Spinal cord (tissue), 10 donors: ENCODE results near the gene MAPK8IP3. TPM values are rescaled to one million over a fixed set of nuclear protein-coding genes. Genes with fewer than 3 reads are reported as not detected.
"Not testable (repeated sequence)": the region's sequence is repeated elsewhere in the genome, so short reads cannot be mapped to it uniquely, and the experiment has no call there.

Experiments
- DNase-seq, 6 donors: peaks; one replicate each; pipeline versions ENCODE4 v3.0.0 to v3.0.0-alpha.2; 2013 to 2015; ENCODE audit warnings: low spot score in 6 of 6, low read depth in 4 of 6
- H3K27ac ChIP-seq: one replicate; pipeline ENCODE4 v1.5.1; 2013; ENCODE audit warnings: low read depth, low read length, control low read depth
- H3K27me3 ChIP-seq: one replicate; pipeline ENCODE4 v1.6.1; 2013; ENCODE audit warnings: low read length; ENCODE audit not compliant: control insufficient read depth, insufficient read depth
- H3K36me3 ChIP-seq: one replicate; pipeline ENCODE4 v1.6.1; 2013; ENCODE audit warnings: low read length; ENCODE audit not compliant: control insufficient read depth, insufficient read depth
- H3K4me1 ChIP-seq: one replicate; pipeline ENCODE4 v1.6.1; 2013; ENCODE audit warnings: low read length; ENCODE audit not compliant: control insufficient read depth, insufficient read depth
- H3K4me3 ChIP-seq: one replicate; pipeline ENCODE4 v1.5.1; 2013; ENCODE audit warnings: low read depth, low read length, control low read depth
- H3K9me3 ChIP-seq: one replicate; pipeline ENCODE4 v1.6.1; 2013; ENCODE audit warnings: low read length; ENCODE audit not compliant: control insufficient read depth, insufficient read depth
- WGBS: methylation state at CpG from one replicate; pipeline ENCODE4 v1.1.5; 2013; ENCODE audit warnings: missing lambda C conversion rate; ENCODE audit not compliant: insufficient coverage; 5-methylcytosine and 5-hydroxymethylcytosine counted together
- polyA plus RNA-seq, 2 donors: library from polyadenylated mRNA; unstranded; fragments of 120-200 nt; gene quantifications; one replicate each; pipeline ENCODE4 v1.2.1, GENCODE V29; 2013; ENCODE audit not compliant: insufficient read length in 2 of 2
- total RNA-seq, 2 donors: library from RNA; depleted of rRNA in 1 of 2; stranded (reverse); fragments of 120-200 nt in 1 of 2; fragments of >200 nt in 1 of 2; gene quantifications; one replicate each; pipeline versions ENCODE4 v1.2.3 to v1.2.4, GENCODE V29; 2013 to 2014
- donor health status: healthy.

MAPK8IP3 gene
- total and polyA plus RNA-seq, 4 donors: 53.3 to 137 (median 92.7) TPM

GRCh38 chr16:1731603-1732002 lies 25.6 kb downstream of the MAPK8IP3 start:
- Histone ChIP-seq H3K4me1 (peaks cover 4% of the 10 kb centered on the region), H3K27me3 (no peaks in the 10 kb centered on the region), H3K9me3 (no peaks in the 10 kb centered on the region), H3K27ac (no peak overlapping the region), H3K4me3 (no peak overlapping the region), H3K36me3 (peaks cover 91% of the 10 kb centered on the region)
- WGBS: 93% methylated on average over 2 of the region's 7 CpGs
- DNase-seq: no peak

- DNase-seq: no peak
- H3K9me3 ChIP-seq: no peaks in the 10 kb centered on the region
- WGBS: 90% methylated on average over 9 of the region's 14 CpGs
- H3K4me3 ChIP-seq: no peak overlapping the region
- H3K4me1 ChIP-seq: peaks cover 4% of the 10 kb centered on the region
- peaks cover 88% of the 10 kb centered on the region for H3K36me3 ChIP-seq
- no peak overlapping the region for H3K27ac ChIP-seq
- H3K27me3 ChIP-seq: no peaks in the 10 kb centered on the region
These were observed 26.1 kb downstream of the MAPK8IP3 start for GRCh38 chr16:1732071-1732470.

- not testable (repeated sequence) for H3K4me3 ChIP-seq, DNase-seq, H3K4me1 ChIP-seq, H3K27me3 ChIP-seq, H3K27ac ChIP-seq, H3K9me3 ChIP-seq
- 92% methylated on average over 21 of the region's 21 CpGs for WGBS
- peaks cover 85% of the 10 kb centered on the region for H3K36me3 ChIP-seq
These were observed 26.6 kb downstream of the MAPK8IP3 start for GRCh38 chr16:1732551-1732987.

GRCh38 chr16:1734123-1734522 lies 28.1 kb downstream of the MAPK8IP3 start:
- 97% methylated on average over 22 of the region's 22 CpGs for WGBS
- no peak overlapping the region for H3K4me3 ChIP-seq
- H3K36me3 ChIP-seq: peaks cover 72% of the 10 kb centered on the region
- no peaks in the 10 kb centered on the region for H3K9me3 ChIP-seq
- DNase-seq: no peak
- H3K27ac ChIP-seq: no peak overlapping the region
- H3K27me3 ChIP-seq: no peaks in the 10 kb centered on the region
- H3K4me1 ChIP-seq: peaks cover 4% of the 10 kb centered on the region

GRCh38 chr16:1734816-1735215 lies 28.8 kb downstream of the MAPK8IP3 start:
- Histone ChIP-seq H3K9me3 (no peaks in the 10 kb centered on the region), H3K27me3 (no peaks in the 10 kb centered on the region), H3K4me1 (peaks cover 4% of the 10 kb centered on the region), H3K27ac (no peak overlapping the region), H3K4me3 (no peak overlapping the region), H3K36me3 (peaks cover 72% of the 10 kb centered on the region)
- no peak for DNase-seq
- 97% methylated on average over 22 of the region's 22 CpGs for WGBS

- 98% methylated on average over 33 of the region's 33 CpGs for WGBS
- DNase-seq: no peak
- no peak overlapping the region for H3K27ac ChIP-seq
- no peaks in the 10 kb centered on the region for H3K9me3 ChIP-seq
- no peaks in the 10 kb centered on the region for H3K27me3 ChIP-seq
- H3K4me1 ChIP-seq: no peaks in the 10 kb centered on the region
- H3K36me3 ChIP-seq: peaks cover 73% of the 10 kb centered on the region
- H3K4me3 ChIP-seq: no peak overlapping the region
These were observed 34.2 kb downstream of the MAPK8IP3 start for GRCh38 chr16:1740234-1740633.

- H3K9me3 ChIP-seq: no peaks in the 10 kb centered on the region
- WGBS: 95% methylated on average over 22 of the region's 30 CpGs
- no peak overlapping the region for H3K27ac ChIP-seq
- peaks cover 74% of the 10 kb centered on the region for H3K36me3 ChIP-seq
- no peaks in the 10 kb centered on the region for H3K27me3 ChIP-seq
- no peak overlapping the region for H3K4me3 ChIP-seq
- H3K4me1 ChIP-seq: no peaks in the 10 kb centered on the region
- DNase-seq: no peak
These were observed 34.9 kb downstream of the MAPK8IP3 start for GRCh38 chr16:1740781-1741490.

- DNase-seq: no peak
- H3K4me1 ChIP-seq: no peaks in the 10 kb centered on the region
- H3K4me3 ChIP-seq: no peak overlapping the region
- H3K36me3 ChIP-seq: peaks cover 80% of the 10 kb centered on the region
- H3K27me3 ChIP-seq: no peaks in the 10 kb centered on the region
- H3K9me3 ChIP-seq: no peaks in the 10 kb centered on the region
- no peak overlapping the region for H3K27ac ChIP-seq
- WGBS: 95% methylated on average over 19 of the region's 19 CpGs
These were observed 35.7 kb downstream of the MAPK8IP3 start for GRCh38 chr16:1741553-1742165.

GRCh38 chr16:1743376-1744337 lies 37.7 kb downstream of the MAPK8IP3 start:
- no peak overlapping the region for H3K27ac ChIP-seq
- WGBS: 94% methylated on average over 31 of the region's 32 CpGs
- peaks cover 94% of the 10 kb centered on the region for H3K36me3 ChIP-seq

More at GRCh38 chr16:1743376-1744337, 37.7 kb downstream of the MAPK8IP3 start:
- H3K4me1 ChIP-seq: no peaks in the 10 kb centered on the region
- no peak overlapping the region for H3K4me3 ChIP-seq
- H3K9me3 ChIP-seq: no peaks in the 10 kb centered on the region
- H3K27me3 ChIP-seq: no peaks in the 10 kb centered on the region
- no peak for DNase-seq
